ENCODE results near the gene FOXE1.

The FOXE1 gene

GRCh38 chr9:97853056-97853843 lies at the start of gene FOXE1:
TSS of gene FOXE1 (plus strand) at chr9:97853226. CDS start at chr9:97853915, 689 bp downstream.
- DNase-seq (ENCODE audit: low read depth, low spot score) = no peak

- no peak for DNase-seq (ENCODE audit: low read depth, low spot score)
Measured at GRCh38 chr9:97804059-97804365, 49.0 kb upstream of the FOXE1 start.

- no peak for DNase-seq (ENCODE audit: low read depth, low spot score)
Measured at GRCh38 chr9:97806721-97807120, 46.3 kb upstream of the FOXE1 start.

GRCh38 chr9:97807681-97808080 lies 45.3 kb upstream of the FOXE1 start:
- no peak for DNase-seq (ENCODE audit: low read depth, low spot score)

GRCh38 chr9:97808415-97808814 lies 44.6 kb upstream of the FOXE1 start:
- DNase-seq (ENCODE audit: low read depth, low spot score) = no peak

- DNase-seq (ENCODE audit: low read depth, low spot score) = no peak
Measured at GRCh38 chr9:97808972-97809371, 44.1 kb upstream of the FOXE1 start.

- DNase-seq (ENCODE audit: low read depth, low spot score) = no peak
Measured at GRCh38 chr9:97809666-97810344, 43.2 kb upstream of the FOXE1 start.

- no peak for DNase-seq (ENCODE audit: low read depth, low spot score)
Measured at GRCh38 chr9:97811533-97812246, 41.3 kb upstream of the FOXE1 start.

GRCh38 chr9:97812247-97812543 lies 40.8 kb upstream of the FOXE1 start:
- DNase-seq (ENCODE audit: low read depth, low spot score) = no peak

- DNase-seq (ENCODE audit: low read depth, low spot score) = no peak
Measured at GRCh38 chr9:97813072-97813471, 40.0 kb upstream of the FOXE1 start.

GRCh38 chr9:97819735-97820134 lies 33.3 kb upstream of the FOXE1 start:
- no peak for DNase-seq (ENCODE audit: low read depth, low spot score)

- DNase-seq (ENCODE audit: low read depth, low spot score) = no peak
Measured at GRCh38 chr9:97820373-97820772, 32.7 kb upstream of the FOXE1 start.

GRCh38 chr9:97830884-97831829 lies 21.9 kb upstream of the FOXE1 start:
- no peak for DNase-seq (ENCODE audit: low read depth, low spot score)

- DNase-seq (ENCODE audit: low read depth, low spot score) = no peak
Measured at GRCh38 chr9:97831843-97832636, 21.0 kb upstream of the FOXE1 start.

GRCh38 chr9:97840521-97840920 lies 12.5 kb upstream of the FOXE1 start:
- no peak for DNase-seq (ENCODE audit: low read depth, low spot score)

- no peak for DNase-seq (ENCODE audit: low read depth, low spot score)
Measured at GRCh38 chr9:97842960-97843359, 10.1 kb upstream of the FOXE1 start.

GRCh38 chr9:97845130-97845529 lies 7.9 kb upstream of the FOXE1 start:
- DNase-seq (ENCODE audit: low read depth, low spot score) = no peak

GRCh38 chr9:97845763-97846162 lies 7.3 kb upstream of the FOXE1 start:
- DNase-seq (ENCODE audit: low read depth, low spot score) = no peak

- DNase-seq (ENCODE audit: low read depth, low spot score) = no peak
Measured at GRCh38 chr9:97846347-97846746, 6.7 kb upstream of the FOXE1 start.

- DNase-seq (ENCODE audit: low read depth, low spot score) = no peak
Measured at GRCh38 chr9:97847474-97848214, 5.4 kb upstream of the FOXE1 start.

GRCh38 chr9:97848215-97848479 lies 4.9 kb upstream of the FOXE1 start:
- DNase-seq (ENCODE audit: low read depth, low spot score) = no peak
